Immature natural killer cell (primary cell): ENCODE results near the gene AANAT. TPM values are rescaled to one million over a fixed set of nuclear protein-coding genes. Genes with fewer than 3 reads are reported as not detected.

Experiments
- DNase-seq, 3 donors: peaks; one replicate each; pipeline ENCODE4 v3.0.0; 2022; ENCODE audit warnings: mixed read lengths in 1 of 3
- H3K27ac Mint-ChIP-seq, 6 donors: one replicate each; pipeline ENCODE4 v1.8.0; 2020; ENCODE audit warnings: mixed read lengths in 6 of 6, mild to moderate bottlenecking in 5 of 6, inconsistent platforms in 4 of 6, moderate library complexity in 3 of 6
- H3K27me3 Mint-ChIP-seq, 3 donors: one replicate each; pipeline ENCODE4 v1.8.0; 2020 to 2021; ENCODE audit warnings: low read depth in 3 of 3, mild to moderate bottlenecking in 3 of 3, mixed read lengths in 3 of 3, moderate library complexity in 3 of 3, inconsistent platforms in 1 of 3
- H3K36me3 Mint-ChIP-seq, 3 donors: one replicate each; pipeline ENCODE4 v1.8.0; 2020; ENCODE audit warnings: mixed read lengths in 3 of 3, inconsistent platforms in 2 of 3, mild to moderate bottlenecking in 2 of 3
- H3K4me1 Mint-ChIP-seq, 2 donors: one replicate each; pipeline ENCODE4 v1.8.0; 2020; ENCODE audit warnings: inconsistent platforms in 2 of 2, mild to moderate bottlenecking in 2 of 2, mixed read lengths in 2 of 2, moderate library complexity in 1 of 2
- H3K4me3 Mint-ChIP-seq, 5 donors: one replicate each; pipeline ENCODE4 v1.8.0; 2020; ENCODE audit warnings: mild to moderate bottlenecking in 5 of 5, mixed read lengths in 5 of 5, inconsistent platforms in 3 of 5, moderate library complexity in 3 of 5
- H3K9me3 Mint-ChIP-seq, 6 donors: one replicate each; pipeline ENCODE4 v1.8.0; 2020; ENCODE audit warnings: mild to moderate bottlenecking in 6 of 6, mixed read lengths in 6 of 6, inconsistent platforms in 4 of 6, moderate library complexity in 3 of 6
- polyA plus RNA-seq, 3 donors: library from polyadenylated mRNA; unstranded; fragments of 300-500 nt; fragmentation: Illumina TruSeq; gene quantifications; one replicate each; pipeline ENCODE4 v1.2.3, GENCODE V29; 2021

The AANAT gene
- polyA plus RNA-seq, 3 donors from 2014 or later, result 0.34 TPM; not detected in 2

DNA sequence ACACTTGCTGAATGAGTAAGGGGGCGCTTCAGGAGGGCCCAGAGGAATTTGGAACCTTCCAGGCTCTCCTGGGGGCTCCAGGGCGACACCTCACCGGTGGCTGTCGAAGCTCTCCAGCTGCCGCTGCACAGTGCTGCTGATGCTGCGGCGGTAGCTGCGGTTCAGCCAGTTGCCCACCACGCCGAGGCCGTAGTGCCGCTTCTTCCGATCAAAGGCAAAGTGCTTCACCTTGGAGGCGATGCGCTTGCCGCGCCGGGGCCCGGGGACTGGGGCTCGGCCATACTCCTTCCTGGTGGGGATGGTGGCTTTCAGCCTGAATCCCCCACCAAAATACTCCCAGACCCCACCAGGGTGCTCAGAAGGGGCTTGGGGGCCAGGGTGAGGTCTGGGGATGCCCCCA, 9.3 kb downstream of the AANAT start:
- no peak for DNase-seq
- Mint-ChIP-seq H3K27me3 (peaks cover 0 to 10% (median 3%) of the 10 kb centered on the region in 3 donors), H3K27ac (no peak overlapping the region), H3K4me3 (no peak overlapping the region), H3K9me3 (no peaks in the 10 kb centered on the region), H3K36me3 (peaks cover 8 to 23% (median 12%) of the 10 kb centered on the region in 3 donors), H3K4me1 (peaks cover 12 to 14% of the 10 kb centered on the region in 2 donors)

DNA sequence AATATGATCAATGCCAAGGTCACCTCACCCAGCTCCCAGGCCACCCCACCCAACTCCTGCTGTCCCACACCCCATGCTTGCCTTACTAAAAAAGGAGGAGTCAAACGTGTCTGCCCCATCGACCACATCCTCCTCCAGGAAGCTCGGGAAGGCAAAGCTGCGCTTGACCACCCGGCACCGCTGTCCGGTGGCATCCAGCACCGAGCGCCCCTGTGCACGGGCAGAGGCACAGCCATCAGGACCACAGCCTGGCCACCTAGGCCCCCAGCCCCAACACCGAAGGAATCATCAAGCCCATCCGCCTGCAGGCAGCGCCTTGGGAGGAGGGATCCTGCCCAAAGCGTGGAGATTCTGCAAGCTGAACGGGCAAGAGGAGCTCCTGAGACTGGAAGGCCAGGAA, 10.2 kb downstream of the AANAT start:
- DNase-seq, result no peak
- Mint-ChIP-seq H3K27ac (peak overlapping the region in 4 of 6 donors; percentile 9 to 80 (median 54)), H3K4me1 (peaks cover 16 to 19% of the 10 kb centered on the region in 2 donors), H3K36me3 (peaks cover 12 to 26% (median 12%) of the 10 kb centered on the region in 3 donors), H3K9me3 (no peaks in the 10 kb centered on the region), H3K4me3 (no peak overlapping the region), H3K27me3 (peaks cover 0 to 12% (median 5%) of the 10 kb centered on the region in 3 donors)

DNA sequence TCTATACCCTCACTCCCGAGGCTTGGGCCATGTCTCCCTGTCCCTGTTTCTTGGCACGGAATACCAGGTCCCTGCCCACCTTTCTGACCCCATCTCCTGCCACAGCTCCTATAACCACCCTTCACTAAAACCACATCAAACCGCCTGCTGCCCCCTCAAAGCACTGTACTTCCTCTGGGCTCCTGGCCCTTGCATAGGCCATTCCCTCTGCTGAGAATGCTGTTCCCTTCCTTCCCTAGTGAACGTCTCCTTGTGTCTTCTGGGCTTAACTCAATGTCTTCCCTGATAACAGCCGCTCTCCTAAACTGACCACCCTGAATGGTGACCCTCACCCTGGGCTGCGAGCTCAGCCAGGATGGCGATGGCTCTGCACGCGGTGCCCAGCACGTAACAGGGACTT, 10.7 kb downstream of the AANAT start:
- Mint-ChIP-seq H3K4me3 (no peak overlapping the region), H3K9me3 (no peaks in the 10 kb centered on the region), H3K36me3 (peaks cover 12 to 26% (median 12%) of the 10 kb centered on the region in 3 donors), H3K27me3 (peaks cover 0 to 12% (median 5%) of the 10 kb centered on the region in 3 donors), H3K4me1 (peaks cover 16 to 19% of the 10 kb centered on the region in 2 donors), H3K27ac (peak overlapping the region in 5 of 6 donors; percentile 9 to 80 (median 51))
- DNase-seq, result no peak

DNA sequence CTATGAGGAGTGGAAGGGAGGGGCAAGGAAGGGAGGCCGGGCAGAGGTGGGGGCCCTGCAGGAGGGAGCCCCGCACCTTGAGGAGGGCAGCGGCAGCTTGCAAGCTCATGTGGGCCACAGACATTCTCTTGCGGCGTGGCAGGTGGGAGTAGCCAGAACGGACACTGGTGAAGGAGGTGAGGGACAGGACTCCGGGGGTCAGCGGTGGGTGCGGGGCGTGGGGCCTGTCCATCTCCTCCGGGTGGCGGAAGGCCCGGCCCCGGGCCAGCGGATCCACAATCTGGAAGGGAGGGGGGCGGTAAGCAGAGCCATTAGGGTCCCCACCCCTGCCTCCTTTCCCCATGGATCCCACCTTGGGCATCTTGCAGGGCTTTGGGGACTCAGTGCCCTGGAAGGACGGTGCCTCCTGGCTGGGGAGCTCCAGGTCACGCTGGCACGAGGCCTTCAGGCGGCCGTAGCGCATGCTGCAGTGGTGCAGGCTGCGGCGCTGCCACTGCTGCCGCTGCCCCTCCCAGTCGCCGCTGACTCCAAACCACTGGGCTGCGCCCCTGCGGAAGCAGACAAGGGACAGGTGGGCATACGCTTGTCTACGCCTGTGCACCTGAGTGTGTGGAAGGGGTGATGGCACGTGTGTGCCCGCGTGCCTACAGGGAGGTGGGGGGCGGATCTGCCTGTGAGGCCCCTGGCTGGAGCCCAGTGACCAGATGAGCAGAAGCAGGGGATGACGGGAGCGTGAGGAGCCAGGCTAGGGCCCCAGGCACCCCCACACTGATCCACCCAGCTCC, 11.5 kb downstream of the AANAT start:
- H3K27ac Mint-ChIP-seq, result peak overlapping the region in 1 of 6 donors; percentile 28
- DNase-seq, result no peak
- H3K36me3 Mint-ChIP-seq, result peaks cover 12 to 26% (median 12%) of the 10 kb centered on the region in 3 donors
- H3K27me3 Mint-ChIP-seq, result peaks cover 0 to 12% (median 5%) of the 10 kb centered on the region in 3 donors
- peaks cover 19 to 20% of the 10 kb centered on the region in 2 donors for H3K4me1 Mint-ChIP-seq
- no peaks in the 10 kb centered on the region for H3K9me3 Mint-ChIP-seq
- no peak overlapping the region for H3K4me3 Mint-ChIP-seq

DNA sequence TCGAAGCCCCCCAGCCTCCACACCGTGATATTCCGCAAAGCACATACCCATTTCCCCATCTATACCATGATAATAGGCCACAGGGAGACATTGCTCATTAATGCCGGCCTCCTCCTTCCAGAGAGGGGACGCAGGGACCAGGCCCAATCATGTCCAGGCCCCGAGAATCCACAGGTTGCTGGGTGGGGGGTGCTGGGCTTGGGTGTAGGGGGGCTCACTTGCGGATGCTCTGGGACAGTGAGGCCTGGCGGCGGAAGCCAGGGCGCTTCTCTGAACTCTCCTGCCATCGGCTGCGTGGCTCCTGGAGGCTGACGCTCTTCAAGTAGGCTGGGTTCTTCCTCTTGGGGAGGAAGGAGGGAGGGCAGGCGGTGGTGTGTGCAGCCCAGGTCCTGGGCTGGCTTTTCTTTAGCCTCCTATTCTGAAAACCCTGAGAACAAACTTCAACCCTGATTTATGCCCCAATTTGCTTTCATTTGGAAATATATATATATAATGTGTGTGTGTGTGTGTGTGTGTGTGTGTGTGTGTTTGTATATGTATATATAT, 12.2 kb downstream of the AANAT start:
- H3K27me3 Mint-ChIP-seq, result peaks cover 0 to 12% (median 7%) of the 10 kb centered on the region in 3 donors
- H3K4me3 Mint-ChIP-seq, result no peak overlapping the region
- H3K9me3 Mint-ChIP-seq, result no peaks in the 10 kb centered on the region
- peaks cover 24% of the 10 kb centered on the region in 2 donors for H3K4me1 Mint-ChIP-seq
- DNase-seq, result no peak
- peaks cover 12 to 26% (median 12%) of the 10 kb centered on the region in 3 donors for H3K36me3 Mint-ChIP-seq
- peak overlapping the region in 4 of 6 donors; percentile 28 to 73 (median 62) for H3K27ac Mint-ChIP-seq

DNA sequence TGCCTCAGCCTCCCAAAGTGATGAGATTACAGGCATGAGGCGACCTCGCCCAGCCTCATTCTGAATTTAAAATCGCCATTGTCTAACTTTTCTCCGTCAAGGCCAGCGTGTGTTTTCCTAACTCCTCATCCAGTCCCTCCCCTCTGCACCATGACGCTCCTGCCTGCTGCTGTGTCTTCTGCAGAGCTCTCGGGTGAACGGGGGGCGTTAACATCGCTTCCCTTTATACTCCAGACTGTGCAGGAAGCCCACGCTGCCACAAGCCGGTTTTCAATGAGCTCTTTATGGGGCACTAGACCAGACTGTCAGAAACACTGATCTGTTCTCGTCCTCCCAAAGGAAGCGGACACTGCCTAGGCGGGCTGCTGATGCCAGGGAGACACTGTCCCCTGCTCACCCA, 13.2 kb downstream of the AANAT start:
- peak overlapping the region; percentile 37 to 90 (median 78) for H3K27ac Mint-ChIP-seq
- no peaks in the 10 kb centered on the region for H3K9me3 Mint-ChIP-seq
- no peak overlapping the region for H3K4me3 Mint-ChIP-seq
- peaks cover 7 to 17% (median 12%) of the 10 kb centered on the region in 3 donors for H3K36me3 Mint-ChIP-seq
- DNase-seq, result no peak
- H3K4me1 Mint-ChIP-seq, result peaks cover 30 to 31% of the 10 kb centered on the region in 2 donors
- H3K27me3 Mint-ChIP-seq, result peaks cover 0 to 12% (median 7%) of the 10 kb centered on the region in 3 donors

DNA sequence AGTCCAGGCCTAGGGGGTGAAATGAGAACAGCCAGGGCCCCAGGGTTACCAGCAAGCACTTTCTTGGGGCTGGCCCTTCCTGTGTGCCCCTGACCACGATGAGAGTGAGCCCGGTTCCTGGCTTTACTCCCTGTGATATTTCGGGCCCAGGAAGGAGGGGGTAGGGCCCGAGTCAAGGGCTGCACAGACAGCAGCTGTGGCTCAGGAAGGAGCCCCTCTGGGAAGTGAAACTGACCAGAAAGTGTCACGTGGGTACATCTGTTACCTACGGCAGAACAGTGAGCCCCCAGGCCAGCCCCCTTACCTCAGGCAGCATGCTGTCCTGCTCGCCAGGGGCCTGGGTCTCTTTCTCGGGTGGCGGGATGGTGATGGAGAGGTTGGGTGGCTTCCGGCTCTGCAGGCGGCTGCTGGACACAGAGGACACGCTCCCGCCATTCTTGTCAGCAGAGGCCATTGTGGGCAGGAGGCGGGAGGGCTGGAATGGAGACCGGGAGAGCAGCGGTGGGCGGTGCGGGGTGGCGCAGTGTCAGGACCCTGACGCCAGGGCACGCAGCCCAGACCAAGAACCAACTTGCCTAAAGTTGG, 13.8 kb downstream of the AANAT start:
- no peak for DNase-seq
- peak overlapping the region; percentile 37 to 90 (median 78) for H3K27ac Mint-ChIP-seq
- H3K36me3 Mint-ChIP-seq, result peaks cover 7 to 17% (median 12%) of the 10 kb centered on the region in 3 donors
- no peak overlapping the region for H3K4me3 Mint-ChIP-seq
- H3K4me1 Mint-ChIP-seq, result peaks cover 34% of the 10 kb centered on the region in 2 donors
- no peaks in the 10 kb centered on the region for H3K9me3 Mint-ChIP-seq
- H3K27me3 Mint-ChIP-seq, result peaks cover 0 to 12% (median 7%) of the 10 kb centered on the region in 3 donors

DNA sequence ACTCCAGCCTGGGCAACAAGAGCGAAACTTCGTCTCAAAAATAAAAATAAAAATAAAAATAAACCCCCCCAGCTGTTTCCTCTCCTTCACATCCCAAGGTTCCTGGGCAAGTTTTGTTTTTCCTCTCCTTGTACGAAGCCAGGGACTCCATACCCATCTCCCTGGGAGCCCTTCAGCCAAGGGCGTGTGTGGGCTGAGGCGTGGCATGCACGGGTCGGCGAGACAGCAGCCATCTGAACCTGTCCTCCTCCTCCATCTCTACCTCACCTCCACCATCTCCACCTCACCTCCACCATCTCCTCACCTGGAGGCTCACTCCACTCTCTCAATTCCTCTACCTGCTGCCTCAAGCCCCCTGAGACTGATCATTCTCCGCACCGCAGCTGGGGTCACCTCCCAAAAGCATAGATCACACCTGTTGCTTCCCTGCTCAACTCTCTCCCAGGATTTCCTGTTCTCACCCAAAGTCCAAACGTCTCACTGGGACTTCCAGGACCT, 16.9 kb downstream of the AANAT start:
- Mint-ChIP-seq H3K9me3 (no peaks in the 10 kb centered on the region), H3K27ac (peak overlapping the region in 5 of 6 donors; percentile 30 to 64 (median 57)), H3K36me3 (peaks cover 3 to 11% (median 4%) of the 10 kb centered on the region in 3 donors), H3K4me3 (no peak overlapping the region), H3K27me3 (peaks cover 0 to 8% (median 4%) of the 10 kb centered on the region in 3 donors), H3K4me1 (peaks cover 42 to 44% of the 10 kb centered on the region in 2 donors)
- DNase-seq, result no peak

DNA sequence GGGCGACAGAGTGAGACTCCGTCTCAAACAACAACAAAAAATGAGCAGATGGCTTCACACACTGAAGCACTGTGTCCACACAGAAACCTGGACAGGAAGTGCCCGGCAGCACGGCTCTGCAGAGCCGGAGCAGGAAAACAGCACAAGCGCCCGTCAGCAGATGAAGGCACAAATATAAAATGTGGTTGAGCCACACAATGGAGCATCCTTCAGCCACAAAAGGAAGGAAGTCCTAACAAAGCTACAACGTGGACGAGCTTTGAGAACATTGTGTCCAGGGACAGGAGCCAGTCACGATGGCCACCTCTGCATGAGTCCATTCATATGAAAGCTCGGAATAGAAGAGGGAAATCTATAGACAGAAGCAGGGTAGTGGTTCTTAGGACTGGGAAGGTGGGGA, 18.2 kb downstream of the AANAT start:
- no peaks in the 10 kb centered on the region for H3K9me3 Mint-ChIP-seq
- H3K27me3 Mint-ChIP-seq, result peaks cover 0 to 8% (median 6%) of the 10 kb centered on the region in 3 donors
- DNase-seq, result no peak
- H3K27ac Mint-ChIP-seq, result peak overlapping the region; percentile 67 to 92 (median 82)
- peaks cover 3 to 7% (median 3%) of the 10 kb centered on the region in 3 donors for H3K36me3 Mint-ChIP-seq
- peak overlapping the region in 2 of 5 donors; percentile 17 to 48 for H3K4me3 Mint-ChIP-seq
- peaks cover 50 to 52% of the 10 kb centered on the region in 2 donors for H3K4me1 Mint-ChIP-seq

DNA sequence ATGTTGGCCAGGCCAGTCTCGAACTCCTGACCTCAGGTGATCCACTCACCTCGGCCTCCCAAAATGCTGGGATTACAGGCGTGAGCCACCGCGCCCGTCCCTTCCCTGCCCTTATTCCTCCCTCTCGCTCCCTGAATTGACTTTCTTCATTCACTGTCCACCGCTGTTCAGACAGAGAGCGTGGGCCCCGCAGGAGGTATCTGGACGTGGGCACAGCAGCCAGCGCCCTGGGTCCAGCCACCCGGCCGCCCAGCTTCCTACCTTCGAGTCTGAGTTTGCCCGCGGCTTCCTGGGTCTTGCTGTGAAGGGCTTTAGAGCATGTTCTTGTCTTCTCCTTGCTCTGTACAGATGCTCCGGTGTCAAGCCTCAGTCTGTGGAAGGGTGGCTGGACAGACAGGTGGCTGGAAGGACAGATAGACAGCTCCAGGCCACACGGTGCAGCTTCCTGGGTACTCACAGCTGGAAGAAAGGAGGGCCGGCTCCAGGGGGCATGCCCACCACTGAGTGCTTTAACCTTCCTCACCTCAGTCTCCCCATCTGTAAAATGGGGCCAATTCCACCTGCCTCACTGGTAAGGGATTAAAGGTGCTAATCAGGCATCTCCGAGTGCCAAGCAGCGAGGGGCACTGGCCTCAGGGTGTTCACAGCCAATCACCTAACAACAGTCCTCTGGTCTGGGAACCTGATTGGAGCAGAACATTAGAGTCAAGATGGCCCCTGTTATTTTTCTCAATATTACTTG, 20.2 kb downstream of the AANAT start:
- Mint-ChIP-seq H3K4me3 (peak overlapping the region in 1 of 5 donors; percentile 35), H3K36me3 (no peaks in the 10 kb centered on the region), H3K4me1 (peaks cover 54 to 61% of the 10 kb centered on the region in 2 donors), H3K9me3 (no peaks in the 10 kb centered on the region), H3K27me3 (peaks cover 0 to 5% (median 4%) of the 10 kb centered on the region in 3 donors), H3K27ac (peak overlapping the region; percentile 58 to 100 (median 86))
- no peak for DNase-seq

DNA sequence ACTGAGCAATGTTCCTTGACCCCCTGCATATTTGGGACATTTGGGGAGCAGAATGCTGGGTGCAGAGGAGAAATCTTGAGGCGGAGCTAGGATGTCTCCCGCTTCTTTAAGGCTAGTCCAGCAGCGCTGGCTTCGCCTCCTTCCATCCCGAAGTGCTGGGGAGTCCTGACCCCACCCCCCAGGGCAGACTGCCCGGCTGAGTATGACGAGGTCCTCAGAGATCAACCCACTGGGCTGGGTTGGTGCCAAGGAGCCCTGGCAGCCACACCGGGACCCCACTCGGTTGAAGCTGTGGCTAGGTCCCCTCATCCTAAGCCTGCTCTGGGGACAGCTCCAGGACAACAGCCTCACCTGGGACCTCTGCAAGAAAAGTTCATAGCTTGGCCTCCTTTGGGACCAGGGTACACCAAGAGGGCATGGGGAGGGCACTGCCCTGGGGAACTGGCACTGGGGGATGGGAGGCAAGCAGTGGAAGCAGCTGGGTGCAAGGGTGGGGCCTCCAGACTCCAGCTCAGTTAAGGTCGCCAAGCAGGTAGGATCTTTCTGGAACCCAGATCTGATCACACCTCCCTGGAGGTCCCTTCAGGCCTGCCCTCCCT, 22.8 kb downstream of the AANAT start:
- no peaks in the 10 kb centered on the region for H3K9me3 Mint-ChIP-seq
- H3K4me3 Mint-ChIP-seq, result peak overlapping the region in 4 of 5 donors; percentile 27 to 52 (median 31)
- H3K27me3 Mint-ChIP-seq, result peaks cover 7 to 17% (median 11%) of the 10 kb centered on the region in 3 donors
- peaks cover 71 to 76% of the 10 kb centered on the region in 2 donors for H3K4me1 Mint-ChIP-seq
- no peaks in the 10 kb centered on the region for H3K36me3 Mint-ChIP-seq
- peak overlapping the region; percentile 87 to 100 (median 100) for H3K27ac Mint-ChIP-seq
- DNase-seq, result no peak

DNA sequence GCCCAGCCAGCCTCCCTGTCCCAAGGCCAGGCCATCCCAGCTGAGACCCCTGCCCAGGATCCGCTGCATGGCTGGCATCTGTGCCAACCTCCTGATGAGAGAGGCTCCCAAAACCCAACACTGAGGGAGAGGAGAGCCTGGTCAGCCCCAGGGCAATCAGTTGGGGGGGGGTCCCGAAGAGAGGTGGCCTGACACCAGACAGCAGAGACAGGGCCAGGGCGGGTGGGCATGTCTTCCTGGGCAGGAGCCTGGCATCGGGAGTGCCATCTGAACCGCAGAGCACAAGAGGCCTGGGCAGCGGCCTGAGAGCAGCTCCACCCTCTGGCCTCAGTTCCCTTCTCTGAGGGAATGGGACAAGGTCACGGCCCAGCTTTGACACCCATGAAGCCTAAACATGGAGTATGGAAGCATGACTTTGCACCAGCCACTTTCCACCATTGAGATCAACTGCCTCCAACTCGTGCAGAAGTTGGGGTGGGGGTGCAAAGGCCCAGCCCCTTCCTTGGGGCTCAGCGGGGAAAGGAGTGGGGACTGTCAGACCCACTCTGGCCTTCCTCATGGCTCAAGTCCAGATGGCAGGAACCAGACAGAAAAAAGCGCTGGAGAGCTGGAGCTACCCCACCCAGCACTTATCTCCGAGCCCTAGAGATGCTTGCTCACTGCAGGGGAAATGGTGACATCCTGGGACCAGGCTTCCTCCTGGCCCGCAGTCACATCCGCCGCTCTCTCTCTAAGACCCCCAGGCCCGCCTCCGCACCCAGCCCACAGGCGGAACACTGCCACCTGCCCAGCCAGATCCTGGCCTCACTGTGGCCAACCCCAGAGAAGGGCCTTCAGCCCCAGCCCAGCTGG, 24.1 kb downstream of the AANAT start:
- no peaks in the 10 kb centered on the region for H3K36me3 Mint-ChIP-seq
- peak in 1 of 3 donors; percentile 31 for DNase-seq
- peak overlapping the region; percentile 99 to 100 (median 100) for H3K27ac Mint-ChIP-seq
- H3K27me3 Mint-ChIP-seq, result peaks cover 7 to 17% (median 11%) of the 10 kb centered on the region in 3 donors
- H3K9me3 Mint-ChIP-seq, result no peaks in the 10 kb centered on the region
- peak overlapping the region; percentile 81 to 96 (median 91) for H3K4me3 Mint-ChIP-seq
- H3K4me1 Mint-ChIP-seq, result peaks cover 77 to 80% of the 10 kb centered on the region in 2 donors
